Neural progenitor cell (in vitro differentiated cells): ENCODE measurements around the gene PPP2R2C.

Source experiments
- EZH2 ChIP-seq: fragments of 200-600 bp; sonication (generic); IDR thresholded peaks from 2 replicates; pipeline ENCODE4 v1.6.1; 2017; ENCODE audit warnings: antibody characterized with exemption, mild to moderate bottlenecking, moderate library complexity
- EZH2phosphoT487 ChIP-seq: fragments of 200-600 bp; sonication (generic); IDR thresholded peaks from 2 replicates; pipeline ENCODE4 v1.6.1; 2017; ENCODE audit warnings: antibody characterized with exemption
- TF ChIP-seq, protein P1 (sequence below): fragments of 200-600 bp; sonication (generic); IDR thresholded peaks from 2 replicates; pipeline ENCODE4 v1.5.1; 2017; ENCODE audit warnings: antibody characterized with exemption, mild to moderate bottlenecking

GRCh38 chr4:6350646-6351045, 121.8 kb downstream of the PPP2R2C start:
- TF ChIP-seq, protein P1, sequence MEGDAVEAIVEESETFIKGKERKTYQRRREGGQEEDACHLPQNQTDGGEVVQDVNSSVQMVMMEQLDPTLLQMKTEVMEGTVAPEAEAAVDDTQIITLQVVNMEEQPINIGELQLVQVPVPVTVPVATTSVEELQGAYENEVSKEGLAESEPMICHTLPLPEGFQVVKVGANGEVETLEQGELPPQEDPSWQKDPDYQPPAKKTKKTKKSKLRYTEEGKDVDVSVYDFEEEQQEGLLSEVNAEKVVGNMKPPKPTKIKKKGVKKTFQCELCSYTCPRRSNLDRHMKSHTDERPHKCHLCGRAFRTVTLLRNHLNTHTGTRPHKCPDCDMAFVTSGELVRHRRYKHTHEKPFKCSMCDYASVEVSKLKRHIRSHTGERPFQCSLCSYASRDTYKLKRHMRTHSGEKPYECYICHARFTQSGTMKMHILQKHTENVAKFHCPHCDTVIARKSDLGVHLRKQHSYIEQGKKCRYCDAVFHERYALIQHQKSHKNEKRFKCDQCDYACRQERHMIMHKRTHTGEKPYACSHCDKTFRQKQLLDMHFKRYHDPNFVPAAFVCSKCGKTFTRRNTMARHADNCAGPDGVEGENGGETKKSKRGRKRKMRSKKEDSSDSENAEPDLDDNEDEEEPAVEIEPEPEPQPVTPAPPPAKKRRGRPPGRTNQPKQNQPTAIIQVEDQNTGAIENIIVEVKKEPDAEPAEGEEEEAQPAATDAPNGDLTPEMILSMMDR: no peak
- TF ChIP-seq EZH2 (no peak), EZH2phosphoT487 (no peak)
